Measurements from ENCODE around the gene BACE2.

Gene BACE2

GRCh38 chr21:41325138-41325912 is 157.4 kb downstream of the BACE2 start:
- no peak for DNase-seq

DNA sequence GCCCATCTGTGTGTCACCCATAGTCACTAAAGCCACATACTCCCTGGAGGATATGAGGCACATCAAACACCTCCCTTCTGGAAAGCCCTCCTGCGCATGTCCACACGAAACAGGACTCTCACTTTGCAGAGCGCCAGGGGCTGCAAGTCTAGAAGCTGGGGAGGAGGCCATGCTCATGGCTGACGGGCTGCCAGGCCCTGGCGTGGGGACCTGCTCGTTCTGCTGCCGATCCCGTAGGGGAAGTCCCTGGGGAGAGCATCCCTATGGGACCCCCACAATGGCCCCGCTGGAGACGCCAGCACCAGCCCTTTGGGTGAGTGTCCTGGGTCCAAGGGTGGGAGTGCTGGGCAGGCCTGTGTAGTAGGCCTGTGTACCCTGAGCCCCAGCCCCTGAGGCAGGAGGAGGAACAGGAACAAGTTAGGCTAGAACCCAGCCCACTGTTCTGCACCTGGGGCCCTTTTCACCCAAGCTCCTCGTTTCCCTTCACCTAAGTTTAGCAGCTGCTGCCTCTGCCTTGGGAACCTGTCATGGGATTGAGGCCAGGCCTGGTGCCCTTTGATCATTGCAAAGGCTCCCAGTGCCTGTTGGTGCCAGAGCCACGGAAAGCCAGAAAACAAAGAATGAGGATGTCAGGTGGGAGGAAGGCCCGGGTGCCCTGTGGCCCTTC is 158.6 kb downstream of the BACE2 start:
- DNase-seq, result no peak

- no peak for DNase-seq
Observed at GRCh38 chr21:41327753-41328152, 159.8 kb downstream of the BACE2 start.

GRCh38 chr21:41328660-41329607 is 161.0 kb downstream of the BACE2 start:
- no peak for DNase-seq
